PC-3 (cell line): ENCODE results near the gene TRIM33.

Experiments used
- EZH2 ChIP-seq: fragments of 300-600 bp; sonication (generic); IDR thresholded peaks from one replicate; pipeline ENCODE4 v1.6.1; 2017; ENCODE audit warnings: antibody characterized with exemption, mild to moderate bottlenecking, low read length; ENCODE audit not compliant: unreplicated experiment
- EZH2phosphoT487 ChIP-seq: fragments of 300-600 bp; sonication (generic); IDR thresholded peaks from 2 replicates; pipeline ENCODE4 v1.6.1; 2018; ENCODE audit warnings: mild to moderate bottlenecking, antibody characterized with exemption, low read length, borderline replicate concordance
- TF ChIP-seq, protein P1 (sequence below): fragments of 300-600 bp; sonication (generic); conservative IDR thresholded peaks from 2 replicates; pipeline ENCODE4 v1.5.1; 2017; ENCODE audit warnings: antibody characterized with exemption, low read depth, mild to moderate bottlenecking, low read length

DNA sequence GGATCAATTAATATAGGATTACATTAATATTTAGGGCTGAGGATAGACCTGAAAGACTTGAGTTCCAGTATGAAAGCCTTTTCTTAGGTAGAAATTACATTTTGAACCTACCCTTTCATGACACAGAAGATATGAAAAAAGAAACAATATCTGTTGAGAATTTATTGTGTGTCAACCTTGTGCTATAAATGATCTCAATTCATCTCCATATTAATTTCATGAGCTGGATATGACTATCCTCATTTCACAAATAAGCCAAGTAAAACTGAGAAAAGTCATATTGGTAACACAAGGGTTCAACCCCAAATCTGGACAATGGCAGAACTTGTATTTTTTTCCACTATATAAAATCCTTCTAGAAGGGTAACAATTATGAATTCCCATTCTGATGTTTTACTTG, 120.0 kb downstream of the TRIM33 start:
- TF ChIP-seq, protein P1, sequence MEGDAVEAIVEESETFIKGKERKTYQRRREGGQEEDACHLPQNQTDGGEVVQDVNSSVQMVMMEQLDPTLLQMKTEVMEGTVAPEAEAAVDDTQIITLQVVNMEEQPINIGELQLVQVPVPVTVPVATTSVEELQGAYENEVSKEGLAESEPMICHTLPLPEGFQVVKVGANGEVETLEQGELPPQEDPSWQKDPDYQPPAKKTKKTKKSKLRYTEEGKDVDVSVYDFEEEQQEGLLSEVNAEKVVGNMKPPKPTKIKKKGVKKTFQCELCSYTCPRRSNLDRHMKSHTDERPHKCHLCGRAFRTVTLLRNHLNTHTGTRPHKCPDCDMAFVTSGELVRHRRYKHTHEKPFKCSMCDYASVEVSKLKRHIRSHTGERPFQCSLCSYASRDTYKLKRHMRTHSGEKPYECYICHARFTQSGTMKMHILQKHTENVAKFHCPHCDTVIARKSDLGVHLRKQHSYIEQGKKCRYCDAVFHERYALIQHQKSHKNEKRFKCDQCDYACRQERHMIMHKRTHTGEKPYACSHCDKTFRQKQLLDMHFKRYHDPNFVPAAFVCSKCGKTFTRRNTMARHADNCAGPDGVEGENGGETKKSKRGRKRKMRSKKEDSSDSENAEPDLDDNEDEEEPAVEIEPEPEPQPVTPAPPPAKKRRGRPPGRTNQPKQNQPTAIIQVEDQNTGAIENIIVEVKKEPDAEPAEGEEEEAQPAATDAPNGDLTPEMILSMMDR, result no peak
- TF ChIP-seq EZH2, result no peak
- TF ChIP-seq EZH2phosphoT487, result no peak
